ENCODE measurements around the gene GAREM2. TPM values are rescaled to one million over a fixed set of nuclear protein-coding genes. Genes with fewer than 3 reads are reported as not detected.

Gene GAREM2
- total RNA-seq, 2 experiments from 2014 or later = 2.2 to 2.7 TPM

DNA sequence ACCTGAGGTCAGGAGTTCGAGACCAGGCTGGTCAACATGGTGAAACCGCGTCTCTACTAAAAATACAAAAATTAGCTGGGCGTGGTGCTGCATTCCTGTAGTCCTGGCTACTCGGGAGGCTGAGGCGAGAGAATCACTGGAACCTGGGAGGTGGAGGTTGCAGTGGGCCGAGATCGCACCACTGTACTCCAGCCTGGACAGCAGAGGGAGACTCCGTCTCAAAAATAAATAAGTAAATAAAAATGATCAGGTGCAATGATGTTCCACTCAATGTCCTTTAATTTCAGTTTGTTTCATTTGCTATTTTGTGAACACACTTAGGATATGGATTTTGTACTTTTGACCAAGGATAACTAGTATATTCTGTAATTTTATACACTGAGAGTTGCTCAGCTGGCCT is 62.2 kb downstream of the GAREM2 start:
- H3K36me3 Mint-ChIP-seq (ENCODE audit: low read depth) = peaks cover 33% of the 10 kb centered on the region

DNA sequence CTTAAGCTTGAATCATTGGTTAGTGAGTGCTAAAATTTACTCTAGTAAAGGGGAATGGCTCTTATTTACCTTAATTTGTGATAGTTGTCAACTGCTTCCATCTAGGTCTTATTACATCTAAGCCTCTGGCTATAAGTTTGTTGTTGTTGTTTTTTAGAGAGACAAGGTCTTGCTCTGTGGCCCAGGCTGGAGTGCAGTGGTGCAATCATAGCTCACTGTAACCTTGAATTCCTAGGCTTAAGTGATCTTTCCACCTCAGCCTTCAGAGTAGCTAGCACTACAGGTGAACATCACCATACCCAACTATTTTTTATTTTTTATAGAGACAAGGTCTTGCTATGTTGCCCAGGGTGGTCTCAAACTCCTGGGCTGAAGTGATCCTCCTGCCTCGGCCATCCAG is 65.0 kb downstream of the GAREM2 start:
- POLR2A ChIA-PET = no interaction called here
- CTCF ChIA-PET = interaction anchor here (1.0 to 1.3 kb wide), 2 partner anchors 15 to 36 kb away, joined by 3 to 4 read pairs; no protein-coding TSS in a partner anchor
- H3K27ac Mint-ChIP-seq = peak overlapping the region; percentile 32

More for the DNA sequence above, 62.2 kb downstream of the GAREM2 start:
- no peak overlapping the region for H3K27ac Mint-ChIP-seq
- H3K4me3 Mint-ChIP-seq = no peak overlapping the region
- ChIA-PET CTCF (interaction anchor here (0.7 to 2.4 kb wide), 3 partner anchors 9 to 108 kb away, joined by 3 to 14 read pairs (median 3); partner anchors contain the start of genes HADHA and HADHB), POLR2A (interaction anchor here (0.7 to 2.9 kb wide), 2 partner anchors 9 to 10 kb away, joined by 3 to 12 read pairs; partner anchors contain the start of genes HADHA and HADHB)
- peaks cover 9% of the 10 kb centered on the region for H3K4me1 Mint-ChIP-seq (ENCODE audit: low read depth)
- ATAC-seq = no peak
- H3K27me3 Mint-ChIP-seq = no peaks in the 10 kb centered on the region
- TF ChIP-seq, protein P1, sequence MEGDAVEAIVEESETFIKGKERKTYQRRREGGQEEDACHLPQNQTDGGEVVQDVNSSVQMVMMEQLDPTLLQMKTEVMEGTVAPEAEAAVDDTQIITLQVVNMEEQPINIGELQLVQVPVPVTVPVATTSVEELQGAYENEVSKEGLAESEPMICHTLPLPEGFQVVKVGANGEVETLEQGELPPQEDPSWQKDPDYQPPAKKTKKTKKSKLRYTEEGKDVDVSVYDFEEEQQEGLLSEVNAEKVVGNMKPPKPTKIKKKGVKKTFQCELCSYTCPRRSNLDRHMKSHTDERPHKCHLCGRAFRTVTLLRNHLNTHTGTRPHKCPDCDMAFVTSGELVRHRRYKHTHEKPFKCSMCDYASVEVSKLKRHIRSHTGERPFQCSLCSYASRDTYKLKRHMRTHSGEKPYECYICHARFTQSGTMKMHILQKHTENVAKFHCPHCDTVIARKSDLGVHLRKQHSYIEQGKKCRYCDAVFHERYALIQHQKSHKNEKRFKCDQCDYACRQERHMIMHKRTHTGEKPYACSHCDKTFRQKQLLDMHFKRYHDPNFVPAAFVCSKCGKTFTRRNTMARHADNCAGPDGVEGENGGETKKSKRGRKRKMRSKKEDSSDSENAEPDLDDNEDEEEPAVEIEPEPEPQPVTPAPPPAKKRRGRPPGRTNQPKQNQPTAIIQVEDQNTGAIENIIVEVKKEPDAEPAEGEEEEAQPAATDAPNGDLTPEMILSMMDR (IDR thresholded peaks at IDR 0.05) = no peak
- DNase-seq = no peak
- intact Hi-C loops (cut with micrococcal nuclease) = no loop called here
- H3K9me3 Mint-ChIP-seq = no peaks in the 10 kb centered on the region

DNA sequence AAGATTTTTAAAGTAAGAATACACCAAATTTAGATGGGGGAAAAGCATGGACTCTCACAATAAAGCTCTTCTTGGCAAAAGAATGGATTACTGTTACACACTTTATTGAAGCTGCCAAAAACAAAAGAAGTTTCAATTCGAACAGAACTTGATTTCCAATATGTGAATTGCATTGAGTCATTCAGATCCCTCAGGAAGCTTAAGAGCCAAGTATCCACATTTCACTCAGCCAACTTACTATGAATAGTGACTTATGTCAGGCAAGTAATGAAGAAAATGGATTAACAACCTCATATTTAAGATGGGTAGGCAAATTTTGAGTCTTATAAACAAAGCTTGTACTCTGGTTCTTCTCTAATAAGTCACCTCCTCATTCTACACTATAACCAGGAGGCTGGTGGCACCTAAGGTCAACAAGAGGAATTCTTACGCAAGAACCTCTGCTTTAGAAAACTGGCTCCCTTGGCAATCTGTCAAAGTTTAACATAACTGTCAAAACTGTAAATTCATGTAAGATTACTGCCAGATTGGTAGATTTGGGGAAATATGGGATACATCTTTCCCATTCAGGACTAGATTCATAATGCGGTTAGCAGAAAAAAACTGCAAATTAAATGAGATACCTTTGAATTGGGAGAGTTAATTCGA is 65.5 kb downstream of the GAREM2 start:
- intact Hi-C loops (cut with micrococcal nuclease) = no loop called here
- ATAC-seq (no peak), DNase-seq (no peak)
- POLR2A ChIA-PET = no interaction called here
- H3K36me3 Mint-ChIP-seq (ENCODE audit: low read depth) = peaks cover 20% of the 10 kb centered on the region
- no peaks in the 10 kb centered on the region for H3K27me3 Mint-ChIP-seq
- no peak overlapping the region for H3K27ac Mint-ChIP-seq
- peaks cover 37% of the 10 kb centered on the region for H3K4me1 Mint-ChIP-seq (ENCODE audit: low read depth)
- no peak overlapping the region for H3K4me3 Mint-ChIP-seq
- CTCF ChIA-PET = interaction anchor here (1.0 to 1.3 kb wide), 3 partner anchors 13 to 36 kb away, joined by 3 to 4 read pairs (median 3); no protein-coding TSS in a partner anchor
- TF ChIP-seq, protein P1 (IDR thresholded peaks at IDR 0.05) = no peak
- H3K9me3 Mint-ChIP-seq = no peaks in the 10 kb centered on the region

More for the DNA sequence above, 65.0 kb downstream of the GAREM2 start:
- H3K9me3 Mint-ChIP-seq = no peaks in the 10 kb centered on the region
- intact Hi-C loops (cut with micrococcal nuclease) = no loop called here
- H3K27me3 Mint-ChIP-seq = no peaks in the 10 kb centered on the region
- H3K4me1 Mint-ChIP-seq (ENCODE audit: low read depth) = peaks cover 32% of the 10 kb centered on the region
- DNase-seq (no peak), ATAC-seq (no peak)
- peaks cover 22% of the 10 kb centered on the region for H3K36me3 Mint-ChIP-seq (ENCODE audit: low read depth)
- TF ChIP-seq, protein P1 (IDR thresholded peaks at IDR 0.05) = no peak
- H3K4me3 Mint-ChIP-seq = no peak overlapping the region

Other genes starting within 250 kb of the GAREM2 start
- gene KIF3C, start 190.6 kb upstream of the GAREM2 start, total RNA-seq = 1 to 10 TPM; 3.6 to 3.8 TPM
- 100 to 1,000 TPM in 1 of 2 experiments, 10 to 100 TPM in 1; 89.5 to 102 TPM for gene RAB10, start 139.0 kb upstream of the GAREM2 start, total RNA-seq
- gene HADHA, start 71.5 kb downstream of the GAREM2 start, total RNA-seq = 100 to 1,000 TPM; 118 to 120 TPM
- 10 to 100 TPM; 58.8 TPM for gene HADHB, start 71.9 kb downstream of the GAREM2 start, total RNA-seq
- gene SELENOI, start 173.1 kb downstream of the GAREM2 start, total RNA-seq = 10 to 100 TPM; 38.9 to 39.1 TPM
- gene ADGRF3, start 173.7 kb downstream of the GAREM2 start, total RNA-seq = 1 to 10 TPM; 4.8 to 5.7 TPM
- gene DRC1, start 228.8 kb downstream of the GAREM2 start, total RNA-seq = not detected